Neural cell (in vitro differentiated cells): ENCODE data around the gene CENPA.

Experiments used
- CTCF ChIP-seq: fragments of 450-650 bp; IDR thresholded peaks from 2 replicates; pipeline ENCODE4 v1.5.1; 2014; ENCODE audit warnings: antibody characterized with exemption, mild to moderate bottlenecking, moderate library complexity; ENCODE audit not compliant: poor library complexity, severe bottlenecking
- EP300 ChIP-seq: fragments of 450-650 bp; conservative IDR thresholded peaks from 2 replicates; pipeline ENCODE4 v1.6.1; 2014; ENCODE audit warnings: antibody characterized with exemption, mild to moderate bottlenecking, moderate library complexity; ENCODE audit not compliant: poor library complexity, severe bottlenecking
- EZH2 ChIP-seq: fragments of 200-600, 300-800 bp; shearing (Covaris generic), sonication (generic); IDR thresholded peaks from 2 replicates; pipeline ENCODE4 v1.6.1; 2014; ENCODE audit warnings: antibody characterized with exemption, low read length, borderline replicate concordance, mild to moderate bottlenecking; ENCODE audit not compliant: insufficient read depth, poor library complexity, severe bottlenecking
- TAF1 ChIP-seq: IDR thresholded peaks from 2 replicates; pipeline ENCODE4 v1.6.1; 2012; ENCODE audit warnings: low read depth

- TF ChIP-seq TAF1: no peak
- TF ChIP-seq CTCF: no peak
- no peak for TF ChIP-seq EP300
- no peak for TF ChIP-seq EZH2
Observed at GRCh38 chr2:26740890-26741302, 45.0 kb upstream of the CENPA start.
